SK-N-SH (cell line): ENCODE results near the gene RPL12. TPM values are rescaled to one million over a fixed set of nuclear protein-coding genes. Genes with fewer than 3 reads are reported as not detected.

Experiments used
- CTCF ChIA-PET: fragments of 300-600, 350-600 bp; formaldehyde crosslinking; extraction: SDS; loops from one replicate; lab custom pipeline; 2021; lab: Yijun Ruan, JAX
- POLR2A ChIA-PET: fragments of 350-600 bp; sonication (Branson Sonifier 250); formaldehyde crosslinking; extraction: SDS; loops from one replicate; lab custom pipeline; 2020; ENCODE audit warnings: antibody characterized with exemption, inconsistent platforms; lab: Yijun Ruan, JAX
- DNase-seq: peaks from one replicate; pipeline ENCODE4 v3.0.0; 2012
- H2AFZ ChIP-seq: fragments of 200-600 bp; sonication (generic); 2 replicates; pipeline ENCODE4 v1.8.1; 2016; ENCODE audit warnings: antibody characterized with exemption, mild to moderate bottlenecking, low read depth
- H3F3A ChIP-seq: fragments of 200-600 bp; sonication (generic); replicated peaks from 2 replicates; pipeline ENCODE3; 2016; ENCODE audit warnings: antibody characterized with exemption, mild to moderate bottlenecking; ENCODE audit not compliant: insufficient read depth
- H3K27ac ChIP-seq, 2 experiments: fragments of 200-500 bp in 1 of 2; fragments of 200-600 bp in 1 of 2; sonication (Bioruptor generic) in 1 of 2; sonication (generic), shearing (Covaris generic) in 1 of 2; 2 replicates each; pipeline versions ENCODE4 v1.5.1 to v1.6.1; 2014 to 2016; ENCODE audit warnings: low read depth in 2 of 2, inconsistent platforms in 1 of 2, low read length in 1 of 2, mild to moderate bottlenecking in 1 of 2, mixed read lengths in 1 of 2
- H3K27me3 ChIP-seq: fragments of 200-600 bp; sonication (generic), shearing (Covaris generic); 2 replicates; pipeline ENCODE4 v1.6.1; 2016; ENCODE audit warnings: mixed run types; ENCODE audit not compliant: insufficient read depth
- H3K36me3 ChIP-seq, 2 experiments: fragments of 200-500 bp in 1 of 2; fragments of 200-600 bp in 1 of 2; sonication (Bioruptor generic) in 1 of 2; sonication (generic) in 1 of 2; replicated peaks in 1 of 2; 2 replicates each; pipeline versions ENCODE3 to v1.5.1; 2014 to 2016; ENCODE audit warnings: low read length in 1 of 2, mild to moderate bottlenecking in 1 of 2; ENCODE audit not compliant: insufficient read depth in 2 of 2, control insufficient read depth in 1 of 2
- H3K4me1 ChIP-seq, 2 experiments: fragments of 200-500 bp in 1 of 2; fragments of 200-600 bp in 1 of 2; sonication (Bioruptor generic) in 1 of 2; sonication (generic), shearing (Covaris generic) in 1 of 2; 2 replicates each; pipeline versions ENCODE4 v1.5.1 to v1.6.1; 2014 to 2016; ENCODE audit warnings: low read depth in 1 of 2, low read length in 1 of 2, mixed run types in 1 of 2; ENCODE audit not compliant: insufficient read depth in 2 of 2, control insufficient read depth in 1 of 2
- H3K4me2 ChIP-seq: fragments of 200-600 bp; sonication (generic), shearing (Covaris generic); 2 replicates; pipeline ENCODE4 v1.6.1; 2017; ENCODE audit warnings: mixed run types
- H3K4me3 ChIP-seq, 2 experiments: fragments of 200-500 bp in 1 of 2; fragments of 200-600 bp in 1 of 2; sonication (Bioruptor generic) in 1 of 2; sonication (generic), shearing (Covaris generic) in 1 of 2; 2 replicates each; pipeline versions ENCODE4 v1.5.1 to v1.8.1; 2014 to 2016; ENCODE audit warnings: low read depth in 2 of 2, inconsistent platforms in 1 of 2, low read length in 1 of 2, mild to moderate bottlenecking in 1 of 2, mixed read lengths in 1 of 2, moderate library complexity in 1 of 2
- H3K79me2 ChIP-seq: fragments of 200-600 bp; sonication (generic); 2 replicates; pipeline ENCODE4 v1.8.1; 2017; ENCODE audit warnings: mild to moderate bottlenecking; ENCODE audit not compliant: insufficient read depth
- H3K9ac ChIP-seq: fragments of 200-600 bp; sonication (generic); 2 replicates; pipeline ENCODE4 v1.6.1; 2017; ENCODE audit warnings: mixed run types
- H3K9me2 ChIP-seq: fragments of 200-600 bp; sonication (generic); 2 replicates; pipeline ENCODE4 v1.6.1; 2017; ENCODE audit warnings: mixed run types
- H3K9me3 ChIP-seq: fragments of 200-600 bp; sonication (generic); 2 replicates; pipeline ENCODE4 v1.6.1; 2017; ENCODE audit warnings: mixed run types, mild to moderate bottlenecking, moderate library complexity
- H4K20me1 ChIP-seq: fragments of 200-600 bp; sonication (generic); 2 replicates; pipeline ENCODE4 v1.6.1; 2017; ENCODE audit warnings: mild to moderate bottlenecking, mixed run types; ENCODE audit not compliant: insufficient read depth
- ELF1 ChIP-seq: IDR thresholded peaks from 2 replicates; pipeline ENCODE4 v1.4.0; 2012
- EP300 ChIP-seq, 2 experiments: IDR thresholded peaks; 2 replicates each; pipeline versions ENCODE4 v1.4.0 to v1.6.1; 2012; ENCODE audit warnings: borderline replicate concordance in 1 of 2, low read depth in 1 of 2, low read length in 1 of 2
- FOSL2 ChIP-seq: IDR thresholded peaks from 2 replicates; pipeline ENCODE4 v1.4.0; 2012; ENCODE audit warnings: low read depth, mild to moderate bottlenecking, moderate library complexity, borderline replicate concordance
- GABPA ChIP-seq: IDR thresholded peaks from 2 replicates; pipeline ENCODE4 v1.4.0; 2012; ENCODE audit warnings: low read depth, mild to moderate bottlenecking
- IRF3 ChIP-seq: fragments of 150-350 bp; IDR thresholded peaks from 2 replicates; pipeline ENCODE4 v1.6.1; 2016; ENCODE audit warnings: mild to moderate bottlenecking, low read depth, low read length
- JUND ChIP-seq: IDR thresholded peaks from 2 replicates; pipeline ENCODE4 v1.4.0; 2012
- MAX ChIP-seq: IDR thresholded peaks from 2 replicates; pipeline ENCODE4 v1.4.0; 2012; ENCODE audit warnings: low read depth
- MXI1 ChIP-seq: IDR thresholded peaks from 2 replicates; pipeline ENCODE4 v1.6.1; 2012; ENCODE audit warnings: mild to moderate bottlenecking, low read depth, low read length, improper control_type of control experiment
- NFIC ChIP-seq: IDR thresholded peaks from 2 replicates; pipeline ENCODE4 v1.4.0; 2012; ENCODE audit warnings: borderline replicate concordance
- POLR2AphosphoS5 ChIP-seq: IDR thresholded peaks from 2 replicates; pipeline ENCODE4 v1.6.1; 2012; ENCODE audit warnings: low read depth, low read length
- RAD21 ChIP-seq: IDR thresholded peaks from 2 replicates; pipeline ENCODE4 v1.6.1; 2012; ENCODE audit warnings: mild to moderate bottlenecking, low read length
- RCOR1 ChIP-seq: fragments of 150-350 bp; IDR thresholded peaks from 2 replicates; pipeline ENCODE4 v1.6.1; 2017; ENCODE audit warnings: antibody characterized with exemption, low read length
- REST ChIP-seq: IDR thresholded peaks from 2 replicates; pipeline ENCODE4 v1.6.1; 2012; ENCODE audit warnings: mild to moderate bottlenecking, low read depth, low read length, moderate library complexity
- RXRA ChIP-seq: IDR thresholded peaks from 2 replicates; pipeline ENCODE4 v1.4.0; 2012; ENCODE audit warnings: low read depth, mild to moderate bottlenecking, borderline replicate concordance
- SMC3 ChIP-seq: IDR thresholded peaks from 2 replicates; pipeline ENCODE4 v1.6.1; 2012; ENCODE audit warnings: low read depth, low read length, improper control_type of control experiment
- TAF1 ChIP-seq: IDR thresholded peaks from 2 replicates; pipeline ENCODE4 v1.6.1; 2012; ENCODE audit warnings: low read depth, mild to moderate bottlenecking, low read length, moderate library complexity, borderline replicate concordance
- TEAD4 ChIP-seq: IDR thresholded peaks from 2 replicates; pipeline ENCODE4 v1.4.0; 2012; ENCODE audit warnings: mild to moderate bottlenecking, borderline replicate concordance; ENCODE audit not compliant: insufficient read depth
- YY1 ChIP-seq: IDR thresholded peaks from 2 replicates; pipeline ENCODE4 v1.4.0; 2012; ENCODE audit warnings: low read depth, mild to moderate bottlenecking
- WGBS: methylation state at CpG from one replicate; pipeline ENCODE4 v1.1.6; 2017; ENCODE audit warnings: low lambda C conversion rate; 5-methylcytosine and 5-hydroxymethylcytosine counted together
- polyA plus RNA-seq, 3 experiments: library from polyadenylated mRNA; depleted of rRNA; stranded (reverse); fragments of >200 nt; gene quantifications; 2 replicates each; pipeline ENCODE4 v1.2.3, GENCODE V29; 2012
- TF ChIP-seq, protein P1 (sequence below): IDR thresholded peaks from 2 replicates; pipeline ENCODE4; 2012
- TF ChIP-seq, protein P2 (sequence below): IDR thresholded peaks from 2 replicates; pipeline ENCODE4 v1.4.0; 2012; ENCODE audit warnings: low read depth, borderline replicate concordance

Gene RPL12
- polyA plus RNA-seq, 1 of the 3 experiments (the other 2 are of a cell fraction), result 3,270 TPM

GRCh38 chr9:127411122-127411521, 40.1 kb downstream of the RPL12 start:
- Histone ChIP-seq H3K4me3 (no peak overlapping the region), H3K4me1 (peaks cover 0 to 7% of the 10 kb centered on the region in 2 experiments; a peak in 1 of 4 replicates), H3K27ac (no peak overlapping the region), H4K20me1 (no peaks in the 10 kb centered on the region), H3K9ac (no peak overlapping the region), H3K9me3 (no peaks in the 10 kb centered on the region), H3K79me2 (no peaks in the 10 kb centered on the region), H3K36me3 (peaks cover 0 to 3% of the 10 kb centered on the region in 2 experiments), H3K27me3 (no peaks in the 10 kb centered on the region), H3K9me2 (no peaks in the 10 kb centered on the region), H2AFZ (no peak overlapping the region), H3F3A (no peaks in the 10 kb centered on the region), H3K4me2 (no peak overlapping the region)
- ChIA-PET CTCF (interaction anchor here (0.9 kb wide), 1 partner anchor 12 kb away, joined by 3 read pairs; no protein-coding TSS in a partner anchor), POLR2A (no interaction called here)
- no peak for DNase-seq
- TF ChIP-seq FOSL2, result no peak
- TF ChIP-seq RAD21, result no peak
- 98% methylated on average over 4 of the region's 4 CpGs for WGBS

DNA sequence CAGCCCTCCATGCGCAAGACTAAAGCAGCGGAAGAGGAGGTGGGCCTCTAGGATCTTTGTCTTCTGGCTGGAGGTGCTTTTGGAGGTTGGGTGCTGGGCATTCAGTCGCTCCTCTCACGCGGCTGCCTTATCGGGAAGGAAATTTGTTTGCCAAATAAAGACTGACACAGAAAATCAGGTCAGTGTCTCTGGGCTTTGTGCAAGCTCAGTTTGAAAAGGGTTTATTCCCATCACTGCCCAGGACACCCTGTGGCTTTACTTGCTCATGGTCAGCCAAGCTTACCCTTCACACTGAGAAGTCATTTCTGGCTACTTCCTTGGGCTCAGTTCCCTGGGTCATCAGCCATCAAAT, 43.7 kb downstream of the RPL12 start:
- CTCF ChIA-PET, result interaction anchor here (1.0 to 1.7 kb wide), 4 partner anchors 9 to 41 kb away, joined by 3 to 5 read pairs (median 3); no protein-coding TSS in a partner anchor

More for the DNA sequence above, 43.7 kb downstream of the RPL12 start:
- Histone ChIP-seq H3K79me2 (no peaks in the 10 kb centered on the region), H3K27ac (no peak overlapping the region), H3K27me3 (no peaks in the 10 kb centered on the region), H3K9ac (no peak overlapping the region), H3K4me3 (no peak overlapping the region), H2AFZ (no peak overlapping the region), H3K4me1 (peaks cover 0 to 7% of the 10 kb centered on the region in 2 experiments; a peak in 1 of 4 replicates), H3K4me2 (no peak overlapping the region), H3F3A (no peaks in the 10 kb centered on the region), H3K36me3 (peaks cover 0 to 19% of the 10 kb centered on the region in 2 experiments), H3K9me2 (no peaks in the 10 kb centered on the region), H4K20me1 (no peaks in the 10 kb centered on the region), H3K9me3 (no peaks in the 10 kb centered on the region)
- no peak for DNase-seq
- POLR2A ChIA-PET, result interaction anchor here (0.6 to 1.3 kb wide), 2 partner anchors 8 to 44 kb away, joined by 3 read pairs; no protein-coding TSS in a partner anchor
- TF ChIP-seq SMC3, result no peak
- TF ChIP-seq NFIC, result no peak
- TF ChIP-seq MXI1, result no peak
- TF ChIP-seq IRF3, result no peak
- no peak for TF ChIP-seq FOSL2
- TF ChIP-seq MAX, result no peak
- no peak for TF ChIP-seq ELF1
- TF ChIP-seq GABPA, result no peak
- TF ChIP-seq RCOR1, result no peak
- TF ChIP-seq RXRA, result no peak
- no peak for TF ChIP-seq REST
- TF ChIP-seq POLR2AphosphoS5, result no peak
- TF ChIP-seq TEAD4, result no peak
- TF ChIP-seq EP300 (IDR thresholded peaks at IDR 0.05; ENCODE audit: borderline replicate concordance in 1 of 2, low read depth in 1 of 2, low read length in 1 of 2), result no peak
- TF ChIP-seq YY1, result no peak
- TF ChIP-seq TAF1, result no peak
- TF ChIP-seq, protein P1, sequence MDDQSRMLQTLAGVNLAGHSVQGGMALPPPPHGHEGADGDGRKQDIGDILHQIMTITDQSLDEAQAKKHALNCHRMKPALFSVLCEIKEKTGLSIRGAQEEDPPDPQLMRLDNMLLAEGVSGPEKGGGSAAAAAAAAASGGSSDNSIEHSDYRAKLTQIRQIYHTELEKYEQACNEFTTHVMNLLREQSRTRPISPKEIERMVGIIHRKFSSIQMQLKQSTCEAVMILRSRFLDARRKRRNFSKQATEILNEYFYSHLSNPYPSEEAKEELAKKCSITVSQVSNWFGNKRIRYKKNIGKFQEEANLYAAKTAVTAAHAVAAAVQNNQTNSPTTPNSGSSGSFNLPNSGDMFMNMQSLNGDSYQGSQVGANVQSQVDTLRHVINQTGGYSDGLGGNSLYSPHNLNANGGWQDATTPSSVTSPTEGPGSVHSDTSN, result no peak
- TF ChIP-seq JUND, result no peak
- TF ChIP-seq, protein P2, sequence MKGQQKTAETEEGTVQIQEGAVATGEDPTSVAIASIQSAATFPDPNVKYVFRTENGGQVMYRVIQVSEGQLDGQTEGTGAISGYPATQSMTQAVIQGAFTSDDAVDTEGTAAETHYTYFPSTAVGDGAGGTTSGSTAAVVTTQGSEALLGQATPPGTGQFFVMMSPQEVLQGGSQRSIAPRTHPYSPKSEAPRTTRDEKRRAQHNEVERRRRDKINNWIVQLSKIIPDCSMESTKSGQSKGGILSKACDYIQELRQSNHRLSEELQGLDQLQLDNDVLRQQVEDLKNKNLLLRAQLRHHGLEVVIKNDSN, result no peak
- WGBS, result 93% methylated on average over 6 of the region's 6 CpGs
